Spleen (tissue), 11 donors: ENCODE results near the gene ATP10B. TPM values are rescaled to one million over a fixed set of nuclear protein-coding genes. Genes with fewer than 3 reads are reported as not detected.

Source experiments
- DNase-seq: peaks from one replicate; pipeline ENCODE4 v3.0.0-alpha.2; 2020
- H3K27ac ChIP-seq, 8 donors: fragments of 200-600 bp; sonication (generic) in 7 of 8; 1 replicate in 4 of 8; 2 replicates in 4 of 8; pipeline versions ENCODE4 v1.5.0 to v1.8.0; 2016 to 2021; ENCODE audit warnings: inconsistent platforms in 4 of 8, mild to moderate bottlenecking in 4 of 8, moderate library complexity in 1 of 8
- H3K27me3 ChIP-seq, 7 donors: fragments of 200-600 bp; sonication (generic) in 6 of 7; replicated peaks in 1 of 7; 1 replicate in 4 of 7; 2 replicates in 3 of 7; pipeline versions ENCODE4 v1.5.0 to v1.8.0; 2016 to 2021; ENCODE audit warnings: inconsistent platforms in 3 of 7, mild to moderate bottlenecking in 1 of 7
- H3K36me3 ChIP-seq, 6 donors: fragments of 200-600 bp; sonication (generic) in 5 of 6; 1 replicate in 4 of 6; 2 replicates in 2 of 6; pipeline versions ENCODE4 v1.5.0 to v1.8.0; 2016 to 2021; ENCODE audit warnings: inconsistent platforms in 2 of 6
- H3K4me1 ChIP-seq, 6 donors: fragments of 200-600 bp; sonication (generic) in 5 of 6; 1 replicate in 3 of 6; 2 replicates in 3 of 6; pipeline versions ENCODE4 v1.5.0 to v1.8.0; 2016 to 2021; ENCODE audit warnings: inconsistent platforms in 3 of 6
- H3K4me3 ChIP-seq, 8 donors: fragments of 200-600 bp; sonication (generic) in 7 of 8; 1 replicate in 4 of 8; 2 replicates in 4 of 8; pipeline versions ENCODE4 v1.5.0 to v1.8.0; 2016 to 2021; ENCODE audit warnings: inconsistent platforms in 4 of 8, mild to moderate bottlenecking in 4 of 8, moderate library complexity in 2 of 8
- H3K9me3 ChIP-seq, 8 donors: fragments of 200-600 bp; sonication (generic) in 7 of 8; 1 replicate in 4 of 8; 2 replicates in 4 of 8; pipeline versions ENCODE4 v1.5.0 to v1.8.0; 2016 to 2021; ENCODE audit warnings: inconsistent platforms in 4 of 8
- CTCF ChIP-seq, 11 experiments: fragments of 200-600 bp in 7 of 11; fragments of 450-650 bp in 4 of 11; sonication (generic) in 4 of 11; IDR thresholded peaks in 8 of 11; conservative IDR thresholded peaks in 3 of 11; 1 replicate in 7 of 11; 2 replicates in 4 of 11; pipeline versions ENCODE4 v1.4.0 to v1.8.0; 2016 to 2021; ENCODE audit warnings: antibody characterized with exemption in 11 of 11, inconsistent platforms in 4 of 11, mild to moderate bottlenecking in 1 of 11
- POLR2A ChIP-seq, 3 donors: fragments of 450-650 bp; IDR thresholded peaks; one replicate each; pipeline ENCODE4 v1.5.1; 2017; ENCODE audit warnings: antibody characterized with exemption in 3 of 3, mild to moderate bottlenecking in 1 of 3
- POLR2AphosphoS5 ChIP-seq, 3 donors: sonication (generic); formaldehyde crosslinking; IDR thresholded peaks; one replicate each; pipeline ENCODE4 v1.5.1; 2017; ENCODE audit warnings: antibody characterized with exemption in 3 of 3
- WGBS, 5 donors: extraction: QIAGEN DNeasy Blood & Tissue Kit in 3 of 5; methylation state at CpG; one replicate each; pipeline versions ENCODE4 v1.1.5 to v1.1.7; 2013 to 2018; 5-methylcytosine and 5-hydroxymethylcytosine counted together
- intact Hi-C: fragments of 100-400 bp; cut with DNase I; formaldehyde crosslinking; loops from one replicate; pipeline ENCODE4 v1.15.0; 2023; ENCODE audit warnings: low total_unique reads
- polyA plus RNA-seq, 3 donors: library from polyadenylated mRNA; stranded (reverse); fragments of 200-250 nt; gene quantifications; one replicate each; pipeline ENCODE4 v1.2.1, GENCODE V29; 2013
- total RNA-seq, 7 donors: library from RNA; depleted of rRNA in 3 of 7; stranded (reverse); fragments of >200 nt in 3 of 7; fragmentation: NEBNext Ultra II Directional in 4 of 7; extraction: Animal tissue kit (Norgen Biotek cat#: 25700) in 4 of 7; gene quantifications; one replicate each; pipeline versions ENCODE4 v1.1.0 to v1.2.1, GENCODE V29; 2016 to 2021
- donor health status: healthy with polysubstance abuse.
- donor health status: DM: no; HTN: no; CAD: no; lungs with moderate emphysema.
- donor health status: DM: no; HTN: no; CAD: no.
- donor health status: Bipolar disorder and iron deficiency.
- donor health status: healthy.
- donor health status: DM: no; HTN: no; CAD: no.
- donor health status: DM: yes; HTN: yes; CAD: no.

The ATP10B gene
- total and polyA plus RNA-seq, 10 donors: 0.06 TPM; not detected in 9

GRCh38 chr5:160619381-160619780 lies 232.6 kb downstream of the ATP10B start:
- Histone ChIP-seq H3K36me3 (no peaks in the 10 kb centered on the region), H3K4me3 (no peak overlapping the region), H3K27me3 (no peaks in the 10 kb centered on the region), H3K4me1 (no peaks in the 10 kb centered on the region), H3K27ac (no peak overlapping the region), H3K9me3 (no peaks in the 10 kb centered on the region)
- DNase-seq: no peak
- intact Hi-C loops: no loop called here
- 51 to 73% (median 70%) methylated on average over 3 of the region's 3 CpGs for WGBS, 5 donors
- TF ChIP-seq POLR2AphosphoS5 (IDR thresholded peaks at IDR 0.05) (no peak), POLR2A (IDR thresholded peaks at IDR 0.05) (no peak), CTCF (IDR thresholded peaks at IDR 0.05 in 8 of 11, conservative IDR thresholded peaks at IDR 0.05 in 3 of 11) (no peak)

GRCh38 chr5:160618286-160618685 lies 233.7 kb downstream of the ATP10B start:
- WGBS, 5 donors: 53 to 78% (median 58%) methylated on average over 1 of the region's 1 CpG
- Histone ChIP-seq H3K27ac (no peak overlapping the region), H3K4me1 (no peaks in the 10 kb centered on the region), H3K27me3 (no peaks in the 10 kb centered on the region), H3K4me3 (no peak overlapping the region), H3K9me3 (no peaks in the 10 kb centered on the region), H3K36me3 (no peaks in the 10 kb centered on the region)
- no peak for DNase-seq
- TF ChIP-seq POLR2A (IDR thresholded peaks at IDR 0.05): no peak
- TF ChIP-seq POLR2AphosphoS5 (IDR thresholded peaks at IDR 0.05): no peak
- TF ChIP-seq CTCF (IDR thresholded peaks at IDR 0.05 in 8 of 11, conservative IDR thresholded peaks at IDR 0.05 in 3 of 11): no peak
- intact Hi-C loops: no loop called here

GRCh38 chr5:160616712-160617497 lies 235.1 kb downstream of the ATP10B start:
- Histone ChIP-seq H3K27ac (no peak overlapping the region), H3K36me3 (no peaks in the 10 kb centered on the region), H3K4me1 (no peaks in the 10 kb centered on the region), H3K27me3 (no peaks in the 10 kb centered on the region), H3K4me3 (no peak overlapping the region), H3K9me3 (no peaks in the 10 kb centered on the region)
- 76 to 96% (median 83%) methylated on average over 4 of the region's 4 CpGs for WGBS, 5 donors
- DNase-seq: no peak
- TF ChIP-seq CTCF (IDR thresholded peaks at IDR 0.05 in 8 of 11, conservative IDR thresholded peaks at IDR 0.05 in 3 of 11) (no peak), POLR2AphosphoS5 (IDR thresholded peaks at IDR 0.05) (no peak), POLR2A (IDR thresholded peaks at IDR 0.05) (no peak)
- intact Hi-C loops: no loop called here

- Histone ChIP-seq H3K27ac (no peak overlapping the region), H3K9me3 (peaks cover 0 to 9% (median 0%) of the 10 kb centered on the region in 8 donors), H3K27me3 (no peaks in the 10 kb centered on the region), H3K36me3 (no peaks in the 10 kb centered on the region), H3K4me3 (no peak overlapping the region), H3K4me1 (no peaks in the 10 kb centered on the region)
- intact Hi-C loops: no loop called here
- TF ChIP-seq CTCF (IDR thresholded peaks at IDR 0.05 in 8 of 11, conservative IDR thresholded peaks at IDR 0.05 in 3 of 11) (no peak), POLR2A (IDR thresholded peaks at IDR 0.05) (no peak), POLR2AphosphoS5 (IDR thresholded peaks at IDR 0.05) (no peak)
- 78 to 92% (median 85%) methylated on average over 3 of the region's 3 CpGs for WGBS, 5 donors
- no peak for DNase-seq
These were observed 237.9 kb downstream of the ATP10B start for GRCh38 chr5:160614136-160614535.
